Glutamatergic neuron (in vitro differentiated cells): ENCODE data around the gene AGFG1. TPM values are rescaled to one million over a fixed set of nuclear protein-coding genes. Genes with fewer than 3 reads are reported as not detected.

Experiments
- DNase-seq: peaks from one replicate; pipeline ENCODE4 v3.0.0; 2022
- H3K27ac Mint-ChIP-seq: one replicate; pipeline ENCODE4 v1.8.0; 2020; ENCODE audit warnings: mild to moderate bottlenecking, mixed read lengths, inconsistent platforms; ENCODE audit not compliant: unreplicated experiment
- H3K27me3 Mint-ChIP-seq: one replicate; pipeline ENCODE4 v1.8.0; 2020; ENCODE audit warnings: mild to moderate bottlenecking, moderate library complexity, mixed read lengths, inconsistent platforms; ENCODE audit not compliant: unreplicated experiment
- H3K36me3 Mint-ChIP-seq: one replicate; pipeline ENCODE4 v1.8.0; 2020; ENCODE audit warnings: mild to moderate bottlenecking, mixed read lengths, inconsistent platforms; ENCODE audit not compliant: unreplicated experiment
- H3K4me1 Mint-ChIP-seq: one replicate; pipeline ENCODE4 v1.8.0; 2020; ENCODE audit warnings: mild to moderate bottlenecking, low read depth, mixed read lengths, inconsistent platforms; ENCODE audit not compliant: unreplicated experiment
- H3K4me3 Mint-ChIP-seq: one replicate; pipeline ENCODE4 v1.8.0; 2020; ENCODE audit warnings: mild to moderate bottlenecking, mixed read lengths, inconsistent platforms; ENCODE audit not compliant: unreplicated experiment
- H3K9me3 Mint-ChIP-seq: one replicate; pipeline ENCODE4 v1.8.0; 2020; ENCODE audit warnings: mild to moderate bottlenecking, moderate library complexity, mixed read lengths, inconsistent platforms; ENCODE audit not compliant: unreplicated experiment
- microRNA-seq: library from miRNA; unstranded; fragments of <30 nt; microRNA quantifications from one replicate; pipeline ENCODE4, GENCODE V29; 2020; ENCODE audit not compliant: unreplicated experiment
- total RNA-seq: library from RNA; stranded (reverse); fragmentation: NEBNext Ultra II Directional; extraction: Animal tissue kit (Norgen Biotek cat#: 25700); gene quantifications from one replicate; pipeline ENCODE4 v1.2.1, GENCODE V29; 2021; ENCODE audit not compliant: unreplicated experiment
- TF ChIP-seq, protein P1 (sequence below): fragments of 200-600 bp; sonication (generic); IDR thresholded peaks from one replicate; pipeline ENCODE4 v1.5.0; 2021; ENCODE audit not compliant: partially characterized antibody, unreplicated experiment

AGFG1 gene
- total RNA-seq, 1 donor from 2014 or later, result 108 TPM

DNA sequence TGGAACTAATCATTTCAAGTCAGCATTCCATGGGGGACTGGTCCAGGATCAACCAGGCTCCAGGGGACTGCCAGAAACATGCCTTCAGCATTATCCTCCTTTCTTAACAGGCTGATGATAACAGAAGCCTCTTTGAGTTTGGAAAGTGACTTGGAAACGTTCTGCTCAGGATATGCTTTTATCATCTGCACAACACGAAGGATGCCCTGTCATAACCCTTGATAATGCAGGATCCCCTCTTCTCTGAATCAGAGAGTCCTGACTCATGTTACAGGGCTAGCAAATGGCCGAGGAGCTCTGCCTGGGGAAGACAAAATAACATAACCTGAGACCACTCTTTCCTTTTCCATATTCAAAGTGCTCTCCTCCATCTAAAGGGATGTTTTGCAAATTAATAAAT lies 136.0 kb downstream of the AGFG1 start:
- Mint-ChIP-seq H3K4me3 (no peak overlapping the region), H3K36me3 (no peaks in the 10 kb centered on the region), H3K4me1 (peaks cover 2% of the 10 kb centered on the region), H3K27me3 (no peaks in the 10 kb centered on the region), H3K27ac (no peak overlapping the region), H3K9me3 (no peaks in the 10 kb centered on the region)
- DNase-seq, result no peak
- TF ChIP-seq, protein P1, sequence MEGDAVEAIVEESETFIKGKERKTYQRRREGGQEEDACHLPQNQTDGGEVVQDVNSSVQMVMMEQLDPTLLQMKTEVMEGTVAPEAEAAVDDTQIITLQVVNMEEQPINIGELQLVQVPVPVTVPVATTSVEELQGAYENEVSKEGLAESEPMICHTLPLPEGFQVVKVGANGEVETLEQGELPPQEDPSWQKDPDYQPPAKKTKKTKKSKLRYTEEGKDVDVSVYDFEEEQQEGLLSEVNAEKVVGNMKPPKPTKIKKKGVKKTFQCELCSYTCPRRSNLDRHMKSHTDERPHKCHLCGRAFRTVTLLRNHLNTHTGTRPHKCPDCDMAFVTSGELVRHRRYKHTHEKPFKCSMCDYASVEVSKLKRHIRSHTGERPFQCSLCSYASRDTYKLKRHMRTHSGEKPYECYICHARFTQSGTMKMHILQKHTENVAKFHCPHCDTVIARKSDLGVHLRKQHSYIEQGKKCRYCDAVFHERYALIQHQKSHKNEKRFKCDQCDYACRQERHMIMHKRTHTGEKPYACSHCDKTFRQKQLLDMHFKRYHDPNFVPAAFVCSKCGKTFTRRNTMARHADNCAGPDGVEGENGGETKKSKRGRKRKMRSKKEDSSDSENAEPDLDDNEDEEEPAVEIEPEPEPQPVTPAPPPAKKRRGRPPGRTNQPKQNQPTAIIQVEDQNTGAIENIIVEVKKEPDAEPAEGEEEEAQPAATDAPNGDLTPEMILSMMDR, result no peak

DNA sequence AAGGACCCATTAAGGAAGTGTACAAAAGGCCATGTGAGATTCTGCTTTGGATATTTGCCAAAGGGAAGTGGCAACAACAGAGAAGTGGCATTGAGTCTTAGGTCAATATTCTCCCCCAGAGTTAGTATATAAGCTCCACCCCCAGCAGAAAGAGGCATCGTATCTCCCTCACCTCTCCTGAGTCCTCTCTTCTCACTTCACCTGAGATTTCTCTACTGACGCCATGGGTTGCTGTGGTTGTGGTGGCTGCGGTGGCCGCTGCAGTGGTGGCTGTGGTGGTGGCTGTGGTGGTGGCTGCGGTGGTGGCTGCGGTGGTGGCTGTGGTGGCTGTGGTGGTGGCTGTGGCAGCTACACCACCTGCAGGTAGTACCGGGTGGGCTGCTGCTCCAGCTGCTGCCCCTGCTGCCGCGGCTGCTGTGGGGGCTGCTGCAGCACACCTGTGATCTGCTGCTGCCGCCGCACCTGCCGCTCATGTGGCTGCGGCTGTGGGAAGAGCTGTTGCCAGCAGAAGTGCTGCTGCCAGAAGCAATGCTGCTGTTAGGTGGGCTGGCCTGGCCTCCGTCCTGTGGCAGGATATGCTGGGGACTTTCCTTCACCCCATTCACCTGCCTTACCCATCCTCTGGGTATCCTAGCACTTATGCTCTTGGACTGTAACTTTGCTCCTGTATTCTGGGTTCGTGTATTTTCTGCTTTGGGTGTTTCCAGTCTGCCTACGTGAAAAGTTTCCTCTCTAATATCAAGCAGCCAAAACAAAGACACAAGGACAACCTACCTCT lies 136.8 kb downstream of the AGFG1 start:
- TF ChIP-seq, protein P1, result no peak
- Mint-ChIP-seq H3K27ac (no peak overlapping the region), H3K27me3 (no peaks in the 10 kb centered on the region), H3K9me3 (no peaks in the 10 kb centered on the region), H3K36me3 (no peaks in the 10 kb centered on the region), H3K4me3 (no peak overlapping the region), H3K4me1 (peaks cover 2% of the 10 kb centered on the region)
- DNase-seq, result no peak

DNA sequence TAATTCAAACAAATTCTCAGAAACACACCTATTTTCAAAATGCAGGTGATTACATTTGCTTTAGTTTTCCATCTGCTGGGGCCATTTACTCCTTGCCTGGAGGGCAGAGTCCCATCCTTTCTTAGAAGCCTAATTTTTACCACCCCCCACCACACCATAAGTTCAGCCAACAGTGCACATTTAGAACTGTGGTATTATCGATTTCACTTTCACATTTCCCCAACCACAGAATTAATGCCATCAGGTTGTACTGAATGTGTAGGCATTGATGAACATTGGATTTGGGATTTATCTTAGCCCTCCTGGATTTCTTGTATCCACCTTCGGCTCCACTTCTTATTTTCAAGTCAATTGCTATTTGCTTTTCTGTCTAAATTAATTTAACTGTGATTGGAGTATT lies 138.2 kb downstream of the AGFG1 start:
- H3K36me3 Mint-ChIP-seq, result no peaks in the 10 kb centered on the region
- H3K27me3 Mint-ChIP-seq, result no peaks in the 10 kb centered on the region

More for the DNA sequence above, 138.2 kb downstream of the AGFG1 start:
- TF ChIP-seq, protein P1, result no peak
- Mint-ChIP-seq H3K4me1 (peaks cover 2% of the 10 kb centered on the region), H3K27ac (no peak overlapping the region), H3K9me3 (no peaks in the 10 kb centered on the region), H3K4me3 (no peak overlapping the region)
- no peak for DNase-seq

Small RNA genes lying within 50 kb of the gene (microRNA-seq; reads per million reads assigned to microRNA genes)
- gene MIR5703, result 1.5 reads per million, percentile 6 among the genes with 10 or more reads in this experiment

Other genes with a start within 250 kb of the AGFG1 start
- gene MFF, start 146.9 kb upstream of the AGFG1 start, total RNA-seq, result 108 TPM
- gene TM4SF20, start 92.8 kb upstream of the AGFG1 start, total RNA-seq, result not detected
- gene SCYGR1, start 84.2 kb upstream of the AGFG1 start, total RNA-seq, result not detected
- gene SCYGR2, start 126.7 kb downstream of the AGFG1 start, total RNA-seq, result not detected
- gene SCYGR3, start 142.7 kb downstream of the AGFG1 start, total RNA-seq, result not detected
- not detected for gene SCYGR4, start 145.3 kb downstream of the AGFG1 start, total RNA-seq
- gene SCYGR5, start 194.6 kb downstream of the AGFG1 start, total RNA-seq, result not detected
- gene SLC19A3, start 245.9 kb downstream of the AGFG1 start, total RNA-seq, result 1.7 TPM